Effector memory CD8-positive, alpha-beta T cell (primary cell): Measurements from ENCODE around the gene PRKN.

ENCODE experiments used
- ATAC-seq: fragments of 150-1000 bp; cut with Tn5 transposase; replicated peaks from 2 replicates; pipeline ENCODE4 v1.10.0; 2021; ENCODE audit warnings: mild to moderate bottlenecking, moderate library complexity
- DNase-seq, 3 experiments: peaks; one replicate each; pipeline ENCODE4 v3.0.0; 2021
- H3K27ac Mint-ChIP-seq, 2 donors: one replicate each; pipeline ENCODE4 v1.8.0; 2022; ENCODE audit warnings: mild to moderate bottlenecking in 2 of 2, mixed read lengths in 2 of 2, moderate library complexity in 2 of 2
- H3K27me3 Mint-ChIP-seq, 2 donors: one replicate each; pipeline ENCODE4 v1.8.0; 2022; ENCODE audit warnings: mixed read lengths in 2 of 2
- H3K36me3 Mint-ChIP-seq: one replicate; pipeline ENCODE4 v1.8.0; 2022; ENCODE audit warnings: mild to moderate bottlenecking, moderate library complexity, mixed read lengths; ENCODE audit not compliant: insufficient read depth
- H3K4me1 Mint-ChIP-seq, 2 donors: one replicate each; pipeline ENCODE4 v1.8.0; 2022; ENCODE audit warnings: low read depth in 2 of 2, mixed read lengths in 2 of 2
- H3K4me3 Mint-ChIP-seq, 2 donors: one replicate each; pipeline ENCODE4 v1.8.0; 2022; ENCODE audit warnings: mild to moderate bottlenecking in 2 of 2, mixed read lengths in 2 of 2, moderate library complexity in 2 of 2
- H3K9me3 Mint-ChIP-seq, 2 donors: one replicate each; pipeline ENCODE4 v1.8.0; 2022; ENCODE audit warnings: mixed read lengths in 2 of 2

The PRKN gene

GRCh38 chr6:162640756-162641155 is 86.8 kb downstream of the PRKN start:
- Mint-ChIP-seq H3K4me1 (peaks cover 0 to 1% of the 10 kb centered on the region in 2 donors), H3K27me3 (no peaks in the 10 kb centered on the region)

GRCh38 chr6:162639951-162640350 is 87.6 kb downstream of the PRKN start:
- ATAC-seq: no peak
- Mint-ChIP-seq H3K27ac (no peak overlapping the region), H3K4me3 (no peak overlapping the region), H3K27me3 (no peaks in the 10 kb centered on the region), H3K4me1 (peaks cover 0 to 1% of the 10 kb centered on the region in 2 donors), H3K9me3 (no peaks in the 10 kb centered on the region), H3K36me3 (no peaks in the 10 kb centered on the region)
- DNase-seq: no peak

More at GRCh38 chr6:162640756-162641155, 86.8 kb downstream of the PRKN start:
- no peak for ATAC-seq
- H3K4me3 Mint-ChIP-seq: no peak overlapping the region
- no peaks in the 10 kb centered on the region for H3K9me3 Mint-ChIP-seq
- no peak overlapping the region for H3K27ac Mint-ChIP-seq
- H3K36me3 Mint-ChIP-seq: no peaks in the 10 kb centered on the region
- no peak for DNase-seq

GRCh38 chr6:162638931-162639574 is 88.5 kb downstream of the PRKN start:
- DNase-seq (no peak), ATAC-seq (no peak)
- Mint-ChIP-seq H3K36me3 (no peaks in the 10 kb centered on the region), H3K4me1 (peaks cover 0 to 3% of the 10 kb centered on the region in 2 donors), H3K9me3 (peaks cover 0 to 3% of the 10 kb centered on the region in 2 donors), H3K4me3 (no peak overlapping the region), H3K27me3 (no peaks in the 10 kb centered on the region), H3K27ac (no peak overlapping the region)

DNA sequence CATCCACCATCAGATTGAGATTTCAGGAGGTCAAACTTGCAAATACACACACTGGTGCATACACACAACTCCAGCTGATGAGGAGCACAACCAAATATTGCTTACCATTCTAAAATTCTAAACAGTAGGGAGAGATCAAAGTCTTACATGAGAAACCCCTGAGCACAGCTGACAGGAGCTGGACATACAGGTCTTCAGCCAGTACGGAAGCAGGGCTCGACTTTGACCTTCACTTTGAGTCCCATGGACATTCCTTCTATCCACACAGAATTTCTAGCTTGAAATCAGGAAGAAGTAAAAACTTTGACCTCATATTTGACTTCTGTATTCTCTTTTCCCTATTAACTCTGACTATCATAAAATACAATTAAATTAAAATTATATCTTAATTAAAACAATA is 90.2 kb downstream of the PRKN start:
- Mint-ChIP-seq H3K36me3 (no peaks in the 10 kb centered on the region), H3K27me3 (no peaks in the 10 kb centered on the region), H3K9me3 (peaks cover 0 to 3% of the 10 kb centered on the region in 2 donors), H3K4me3 (no peak overlapping the region), H3K27ac (no peak overlapping the region), H3K4me1 (peaks cover 0 to 3% of the 10 kb centered on the region in 2 donors)
- ATAC-seq (no peak), DNase-seq (no peak)

DNA sequence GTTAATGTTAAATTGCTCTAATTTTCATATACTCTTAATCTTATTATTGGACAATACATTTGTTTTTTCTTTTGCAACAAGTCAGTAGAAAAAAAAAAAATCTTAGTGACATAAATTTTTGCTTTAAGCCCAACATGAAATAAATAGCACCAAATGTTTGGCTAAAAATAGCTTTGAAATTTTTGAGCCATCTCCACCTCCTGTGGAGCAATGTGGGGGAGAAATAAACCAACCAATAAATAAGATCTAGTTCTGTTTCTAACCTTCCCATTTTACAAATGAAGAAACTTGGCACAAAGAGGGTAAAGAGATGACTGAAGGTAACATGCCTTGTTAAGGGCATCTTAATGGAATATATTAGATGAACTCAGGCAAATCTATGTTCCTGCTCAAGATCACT is 91.4 kb downstream of the PRKN start:
- Mint-ChIP-seq H3K27ac (no peak overlapping the region), H3K36me3 (no peaks in the 10 kb centered on the region), H3K27me3 (no peaks in the 10 kb centered on the region), H3K9me3 (peaks cover 0 to 3% of the 10 kb centered on the region in 2 donors), H3K4me1 (peaks cover 0 to 3% of the 10 kb centered on the region in 2 donors), H3K4me3 (no peak overlapping the region)
- DNase-seq: no peak
- no peak for ATAC-seq

- no peaks in the 10 kb centered on the region for H3K36me3 Mint-ChIP-seq
- no peak for ATAC-seq
- peaks cover 0 to 3% of the 10 kb centered on the region in 2 donors for H3K4me1 Mint-ChIP-seq
- peaks cover 8 to 11% of the 10 kb centered on the region in 2 donors for H3K9me3 Mint-ChIP-seq
- no peak overlapping the region for H3K27ac Mint-ChIP-seq
- H3K27me3 Mint-ChIP-seq: no peaks in the 10 kb centered on the region
- DNase-seq: no peak
- no peak overlapping the region for H3K4me3 Mint-ChIP-seq
Observed at GRCh38 chr6:162631546-162631945, 96.0 kb downstream of the PRKN start.

DNA sequence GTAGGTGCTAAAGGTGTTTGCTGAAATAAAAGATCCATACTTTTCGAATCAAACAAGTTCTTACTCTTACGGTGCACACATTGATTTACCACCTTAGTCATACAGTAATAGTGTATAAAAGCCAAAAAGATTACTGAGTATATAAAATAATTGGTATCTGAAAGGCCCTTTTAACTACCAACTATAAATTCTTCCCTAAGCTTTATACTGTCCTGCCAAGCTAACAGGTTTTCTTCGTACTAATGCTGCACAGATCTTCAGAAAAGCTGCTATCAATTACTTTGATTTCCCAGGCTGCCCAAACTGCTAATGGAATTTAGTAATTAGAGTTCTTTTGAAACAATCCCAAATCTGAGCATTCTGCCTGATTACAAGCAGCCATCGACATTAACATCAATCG is 97.5 kb downstream of the PRKN start:
- Mint-ChIP-seq H3K36me3 (no peaks in the 10 kb centered on the region), H3K9me3 (peaks cover 8 to 11% of the 10 kb centered on the region in 2 donors), H3K27me3 (no peaks in the 10 kb centered on the region), H3K4me1 (peaks cover 0 to 2% of the 10 kb centered on the region in 2 donors), H3K27ac (no peak overlapping the region), H3K4me3 (no peak overlapping the region)
- DNase-seq (no peak), ATAC-seq (no peak)

GRCh38 chr6:162627825-162628224 is 99.7 kb downstream of the PRKN start:
- H3K27ac Mint-ChIP-seq: no peak overlapping the region
- ATAC-seq (no peak), DNase-seq (no peak)
- H3K36me3 Mint-ChIP-seq: no peaks in the 10 kb centered on the region
- no peaks in the 10 kb centered on the region for H3K4me1 Mint-ChIP-seq
- no peaks in the 10 kb centered on the region for H3K27me3 Mint-ChIP-seq
- peaks cover 8% of the 10 kb centered on the region in 2 donors for H3K9me3 Mint-ChIP-seq
- H3K4me3 Mint-ChIP-seq: no peak overlapping the region

- H3K4me1 Mint-ChIP-seq: no peaks in the 10 kb centered on the region
- H3K27me3 Mint-ChIP-seq: no peaks in the 10 kb centered on the region
- H3K27ac Mint-ChIP-seq: no peak overlapping the region
- ATAC-seq (no peak), DNase-seq (no peak)
- peaks cover 8% of the 10 kb centered on the region in 2 donors for H3K9me3 Mint-ChIP-seq
- H3K4me3 Mint-ChIP-seq: no peak overlapping the region
- no peaks in the 10 kb centered on the region for H3K36me3 Mint-ChIP-seq
Observed at GRCh38 chr6:162627362-162627761, 100.2 kb downstream of the PRKN start.

DNA sequence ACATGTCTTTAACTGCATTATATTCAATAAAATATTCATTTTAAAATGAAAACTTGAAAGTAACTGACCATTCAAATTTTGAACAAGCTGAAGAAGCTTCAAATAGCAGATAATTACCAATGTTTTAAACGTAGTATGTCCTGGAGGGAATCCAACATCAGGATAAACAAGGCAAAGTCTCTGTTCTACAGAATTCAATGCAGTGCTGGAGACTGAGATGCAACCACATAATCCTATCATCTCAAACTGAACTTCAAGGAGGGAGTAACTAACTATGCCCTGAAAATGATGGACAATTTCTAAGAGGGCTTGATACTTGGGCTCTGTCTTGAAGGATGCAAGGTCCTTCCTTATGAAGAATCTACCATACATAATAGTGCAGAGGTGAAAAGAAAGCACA is 100.7 kb downstream of the PRKN start:
- H3K27me3 Mint-ChIP-seq: no peaks in the 10 kb centered on the region

GRCh38 chr6:162625846-162626540 is 101.6 kb downstream of the PRKN start:
- H3K36me3 Mint-ChIP-seq: no peaks in the 10 kb centered on the region
- H3K27me3 Mint-ChIP-seq: no peaks in the 10 kb centered on the region
- DNase-seq (no peak), ATAC-seq (no peak)
- no peaks in the 10 kb centered on the region for H3K4me1 Mint-ChIP-seq
- H3K4me3 Mint-ChIP-seq: no peak overlapping the region
- peaks cover 8% of the 10 kb centered on the region in 2 donors for H3K9me3 Mint-ChIP-seq
- H3K27ac Mint-ChIP-seq: no peak overlapping the region

More for the DNA sequence above, 100.7 kb downstream of the PRKN start:
- DNase-seq (no peak), ATAC-seq (no peak)
- Mint-ChIP-seq H3K9me3 (peaks cover 8% of the 10 kb centered on the region in 2 donors), H3K27ac (no peak overlapping the region), H3K4me3 (no peak overlapping the region), H3K36me3 (no peaks in the 10 kb centered on the region), H3K4me1 (no peaks in the 10 kb centered on the region)

GRCh38 chr6:162622572-162622971 is 105.0 kb downstream of the PRKN start:
- Mint-ChIP-seq H3K9me3 (peaks cover 3 to 6% of the 10 kb centered on the region in 2 donors), H3K36me3 (no peaks in the 10 kb centered on the region), H3K4me1 (no peaks in the 10 kb centered on the region), H3K4me3 (no peak overlapping the region), H3K27me3 (no peaks in the 10 kb centered on the region), H3K27ac (no peak overlapping the region)
- DNase-seq (no peak), ATAC-seq (no peak)

- Mint-ChIP-seq H3K4me3 (no peak overlapping the region), H3K4me1 (no peaks in the 10 kb centered on the region), H3K36me3 (no peaks in the 10 kb centered on the region), H3K9me3 (no peaks in the 10 kb centered on the region), H3K27ac (no peak overlapping the region), H3K27me3 (no peaks in the 10 kb centered on the region)
- no peak for DNase-seq
- ATAC-seq: no peak
Observed at GRCh38 chr6:162621246-162621645, 106.3 kb downstream of the PRKN start.

DNA sequence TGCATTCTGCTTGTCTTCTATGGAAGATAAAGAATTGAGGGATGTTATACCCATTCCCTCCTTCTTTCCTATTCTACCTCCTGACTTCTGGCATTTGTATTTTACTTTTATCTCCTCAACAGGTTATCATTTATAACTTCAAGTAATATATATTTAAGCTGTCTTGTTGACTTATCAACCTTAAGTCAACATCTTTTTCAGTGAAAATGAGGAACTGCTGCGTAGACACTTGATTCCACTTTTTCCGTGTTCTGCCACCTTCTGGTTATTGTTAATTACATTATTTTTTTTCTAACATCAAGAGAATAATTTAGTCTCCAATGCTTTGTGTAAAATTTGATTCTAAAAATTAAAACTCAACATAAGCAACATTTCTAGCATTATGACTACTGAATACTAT is 107.5 kb downstream of the PRKN start:
- no peaks in the 10 kb centered on the region for H3K4me1 Mint-ChIP-seq
- no peaks in the 10 kb centered on the region for H3K36me3 Mint-ChIP-seq
- no peak overlapping the region for H3K27ac Mint-ChIP-seq
- H3K27me3 Mint-ChIP-seq: no peaks in the 10 kb centered on the region
- H3K4me3 Mint-ChIP-seq: no peak overlapping the region
- DNase-seq (no peak), ATAC-seq (no peak)
- no peaks in the 10 kb centered on the region for H3K9me3 Mint-ChIP-seq
